GM12878 (cell line): Measurements from ENCODE around the gene EZH2. TPM values are rescaled to one million over a fixed set of nuclear protein-coding genes. Genes with fewer than 3 reads are reported as not detected.

ENCODE experiments used
- ATAC-seq: fragments of 200-7000 bp; cut with Tn5 transposase; 3 replicates; pipeline ENCODE4 v1.9.1; 2020; ENCODE audit warnings: mild to moderate bottlenecking, moderate library complexity
- BruUV-seq: library from RNA; stranded (reverse); fragments of 400-500 nt; replicated peaks from 2 replicates; lab custom pipeline; 2021; lab: Mats Ljungman, UMichigan
- CTCF ChIA-PET: fragments of 300-600 bp; sonication (Branson Sonifier 250); formaldehyde crosslinking; extraction: SDS; loops from one replicate; lab custom pipeline; 2021; ENCODE audit warnings: inconsistent platforms; lab: Yijun Ruan, JAX
- POLR2A ChIA-PET: fragments of 350-600 bp; formaldehyde crosslinking; extraction: SDS; loops from one replicate; lab custom pipeline; 2021; ENCODE audit warnings: inconsistent platforms; lab: Charles Lee
- RAD21 ChIA-PET: fragments of 300-600 bp; sonication (Branson Sonifier 250); formaldehyde crosslinking; loops from one replicate; lab custom pipeline; 2023; ENCODE audit warnings: antibody characterized with exemption; ENCODE audit not compliant: unreplicated experiment; lab: Charles Lee
- SMC1A ChIA-PET: fragments of 300-600 bp; sonication (Branson Sonifier 250); formaldehyde crosslinking; loops from one replicate; lab custom pipeline; 2023; ENCODE audit not compliant: unreplicated experiment, uncharacterized antibody; lab: Charles Lee
- DNase-seq: peaks from one replicate; pipeline ENCODE4 v3.0.0-alpha.2; 2011; ENCODE audit warnings: low read depth, low spot score
- FAIRE-seq: peaks from 3 replicates; lab custom pipeline; 2011; peaks lifted over from hg19 to GRCh38; lab: Jason Lieb, UNC
- H2AFZ ChIP-seq: 2 replicates; pipeline ENCODE4 v1.6.0; 2011; ENCODE audit warnings: low read depth, low read length, control low read depth; ENCODE audit not compliant: control insufficient read depth
- H3K27ac ChIP-seq: 2 replicates; pipeline ENCODE4 v1.5.1; 2011; ENCODE audit warnings: control low read depth; ENCODE audit not compliant: control insufficient read depth, insufficient read depth
- H3K27me3 ChIP-seq, 2 experiments: replicated peaks in 1 of 2; 2 replicates each; pipeline versions ENCODE4 v1.6.0 to v1.6.1; 2011; ENCODE audit warnings: low read length in 1 of 2; ENCODE audit not compliant: control insufficient read depth in 2 of 2, insufficient read depth in 2 of 2
- H3K36me3 ChIP-seq, 2 experiments: 2 replicates each; pipeline ENCODE4 v1.5.1; 2011; ENCODE audit warnings: low read length in 1 of 2; ENCODE audit not compliant: control insufficient read depth in 2 of 2, insufficient read depth in 2 of 2
- H3K4me1 ChIP-seq: 2 replicates; pipeline ENCODE4 v1.6.1; 2011; ENCODE audit warnings: mild to moderate bottlenecking, low read length, moderate library complexity, mixed read lengths; ENCODE audit not compliant: control insufficient read depth, insufficient read depth
- H3K4me2 ChIP-seq: 2 replicates; pipeline ENCODE4 v1.6.0; 2011; ENCODE audit warnings: control low read depth; ENCODE audit not compliant: control insufficient read depth, insufficient read depth
- H3K4me3 ChIP-seq: fragments of 200-600 bp; sonication (generic); 2 replicates; pipeline ENCODE4 v1.5.1; 2016
- H3K79me2 ChIP-seq: 2 replicates; pipeline ENCODE4 v1.6.0; 2011; ENCODE audit warnings: low read length; ENCODE audit not compliant: control insufficient read depth, insufficient read depth
- H3K9ac ChIP-seq: 2 replicates; pipeline ENCODE4 v1.8.0; 2011; ENCODE audit warnings: low read length, control low read depth, mixed read lengths; ENCODE audit not compliant: control insufficient read depth, insufficient read depth
- H3K9me3 ChIP-seq: replicated peaks from 3 replicates; pipeline ENCODE4 v1.5.1; 2011; ENCODE audit warnings: mild to moderate bottlenecking, low read length; ENCODE audit not compliant: control insufficient read depth, insufficient read depth
- H4K20me1 ChIP-seq: 2 replicates; pipeline ENCODE4 v1.6.0; 2011; ENCODE audit not compliant: control insufficient read depth, insufficient read depth
- BCL3 ChIP-seq: IDR thresholded peaks from 2 replicates; pipeline ENCODE4 v1.6.1; 2011; ENCODE audit warnings: borderline replicate concordance, low read depth, mild to moderate bottlenecking, moderate library complexity, low read length; ENCODE audit not compliant: insufficient read depth, poor library complexity, severe bottlenecking
- CHD2 ChIP-seq: IDR thresholded peaks from 2 replicates; pipeline ENCODE4 v1.6.1; 2011; ENCODE audit warnings: low read depth, low read length, improper control_type of control experiment, borderline replicate concordance
- FOS ChIP-seq: IDR thresholded peaks from 3 replicates; pipeline ENCODE4 v1.6.1; 2011; ENCODE audit warnings: borderline replicate concordance; ENCODE audit not compliant: insufficient read length; ENCODE audit errors: extremely low read depth
- KLF5 ChIP-seq: fragments of 450-650 bp; IDR thresholded peaks from 2 replicates; pipeline ENCODE4 v1.6.1; 2014; ENCODE audit warnings: mild to moderate bottlenecking; ENCODE audit not compliant: partially characterized antibody
- NFYA ChIP-seq: IDR thresholded peaks from 2 replicates; pipeline ENCODE4 v1.6.1; 2011; ENCODE audit warnings: low read depth, mild to moderate bottlenecking, low read length, improper control_type of control experiment, borderline replicate concordance
- NR2C2 ChIP-seq: IDR thresholded peaks from 2 replicates; pipeline ENCODE4 v1.6.1; 2011; ENCODE audit warnings: borderline replicate concordance, low read depth; ENCODE audit not compliant: control insufficient read depth, insufficient read length
- SIN3A ChIP-seq: IDR thresholded peaks from 2 replicates; pipeline ENCODE4 v1.6.1; 2012; ENCODE audit warnings: low read depth, low read length, improper control_type of control experiment
- SPI1 ChIP-seq: IDR thresholded peaks from 2 replicates; pipeline ENCODE4 v1.6.1; 2011; ENCODE audit warnings: low read depth, mild to moderate bottlenecking, low read length, moderate library complexity, borderline replicate concordance; ENCODE audit not compliant: insufficient read depth
- SREBF2 ChIP-seq: IDR thresholded peaks from 2 replicates; pipeline ENCODE4 v1.6.1; 2012; ENCODE audit warnings: mild to moderate bottlenecking, low read length
- ZBTB4 ChIP-seq: fragments of 450-650 bp; formaldehyde crosslinking; IDR thresholded peaks from 2 replicates; pipeline ENCODE4 v1.4.0; 2022; ENCODE audit warnings: mild to moderate bottlenecking, moderate library complexity
- ZNF274 ChIP-seq: IDR thresholded peaks from one replicate; pipeline ENCODE4 v1.8.0; 2011; ENCODE audit not compliant: insufficient read length, insufficient read depth
- WGBS: methylation state at CpG from one replicate; pipeline ENCODE4 v1.1.6; 2016; ENCODE audit warnings: low lambda C conversion rate; ENCODE audit not compliant: insufficient replicate concordance, insufficient coverage; ENCODE audit errors: missing lambda C conversion rate; 5-methylcytosine and 5-hydroxymethylcytosine counted together
- in situ Hi-C: fragments of 300-500 bp; cut with MboI; formaldehyde crosslinking; loops from 9 replicates; pipeline ENCODE4 v1.14.3; 2018; ENCODE audit warnings: mixed read lengths
- intact Hi-C: fragments of 100-400 bp; cut with micrococcal nuclease; formaldehyde crosslinking; loops from one replicate; pipeline ENCODE4 v1.14.2; 2022; ENCODE audit not compliant: unreplicated experiment
- polyA plus RNA-seq, 11 experiments: library from polyadenylated mRNA; depleted of rRNA in 4 of 11; unstranded in 6 of 11; stranded (reverse) in 5 of 11; fragments of >200 nt; fragmentation: Nextera tagmentation in 4 of 11; fragmentation: Illumina TruSeq in 1 of 11; extraction: Ambion mirVana in 4 of 11; extraction: Trizol in 1 of 11; gene quantifications; 1 replicate in 1 of 11; 2 replicates in 10 of 11; pipeline versions ENCODE4 v1.2.1 to v1.2.3, GENCODE V29; 2011 to 2016; ENCODE audit warnings: inconsistent platforms in 2 of 11, missing spikeins in 2 of 11, low read depth in 1 of 11
- total RNA-seq, 4 experiments: library from RNA; depleted of rRNA in 3 of 4; stranded (reverse); fragments of >200 nt in 3 of 4; fragmentation: Illumina TruSeq in 1 of 4; extraction: Trizol in 1 of 4; gene quantifications; 2 replicates each; pipeline versions ENCODE4 v1.2.1 to v1.2.3, GENCODE V29; 2013 to 2021

The EZH2 gene
- total and polyA plus RNA-seq, 10 of the 15 experiments (the other 5 are each of a cell fraction or from before 2014, with no cell fraction given) = 19.4 to 69.6 (median 40.8) TPM

- H3K4me2 ChIP-seq = no peak overlapping the region
- SMC1A ChIA-PET = interaction anchor here (0.6 to 1.3 kb wide), 3 partner anchors 36 to 320 kb away, joined by 3 to 4 read pairs (median 3); no protein-coding TSS in a partner anchor
- BruUV-seq = no TSS peak
- POLR2A ChIA-PET = interaction anchor here (0.7 kb wide), 1 partner anchor 26 kb away, joined by 3 read pairs; no protein-coding TSS in a partner anchor
- no peak for FAIRE-seq
- in situ Hi-C loops = no loop called here
- H3K4me1 ChIP-seq = no peaks in the 10 kb centered on the region
- no peaks in the 10 kb centered on the region for H3K79me2 ChIP-seq
- H3K4me3 ChIP-seq = no peak overlapping the region
- no peak overlapping the region for H3K27ac ChIP-seq
- H3K9ac ChIP-seq = no peak overlapping the region
- no peaks in the 10 kb centered on the region for H3K36me3 ChIP-seq
- 9% methylated on average over 6 of the region's 6 CpGs for WGBS
- RAD21 ChIA-PET = no interaction called here
- peak; percentile 28; the same call in 2 of the 3 replicates for ATAC-seq
- no peak overlapping the region for H2AFZ ChIP-seq
- TF ChIP-seq ZNF274 = no peak
- no peak for TF ChIP-seq NFYA
- no peak for TF ChIP-seq FOS
- TF ChIP-seq KLF5 = no peak
- TF ChIP-seq NR2C2 = no peak
- CTCF ChIA-PET = no interaction called here
- peaks cover 4 to 6% of the 10 kb centered on the region in 2 experiments for H3K27me3 ChIP-seq
- no peak for DNase-seq
- H4K20me1 ChIP-seq = no peaks in the 10 kb centered on the region; the same call in 1 of the 2 replicates
- H3K9me3 ChIP-seq = no peaks in the 10 kb centered on the region
- intact Hi-C loops = no loop called here
Measured at GRCh38 chr7:148905093-148905666, 21.1 kb upstream of the EZH2 start.

- intact Hi-C loops (no loop called here), in situ Hi-C loops (no loop called here)
- no peaks in the 10 kb centered on the region for H3K4me1 ChIP-seq
- no peak for FAIRE-seq
- H3K79me2 ChIP-seq = no peaks in the 10 kb centered on the region
- H3K27me3 ChIP-seq = peaks cover 2 to 6% of the 10 kb centered on the region in 2 experiments; a peak in 2 of 4 replicates
- H3K9ac ChIP-seq = no peak overlapping the region
- ChIA-PET RAD21 (interaction anchor here (1.1 kb wide), 1 partner anchor 38 kb away, joined by 3 read pairs; no protein-coding TSS in a partner anchor), CTCF (interaction anchor here (0.7 to 1.3 kb wide), 2 partner anchors 17 to 47 kb away, joined by 3 read pairs; no protein-coding TSS in a partner anchor), SMC1A (interaction anchor here (1.1 kb wide), 1 partner anchor 13 kb away, joined by 3 read pairs; no protein-coding TSS in a partner anchor), POLR2A (interaction anchor here (0.6 kb wide), 1 partner anchor 10 kb away, joined by 3 read pairs; no protein-coding TSS in a partner anchor)
- H3K27ac ChIP-seq = no peak overlapping the region
- no peaks in the 10 kb centered on the region for H3K36me3 ChIP-seq
- no peak overlapping the region for H3K4me2 ChIP-seq
- 65% methylated on average over 1 of the region's 1 CpG for WGBS
- DNase-seq = no peak
- H4K20me1 ChIP-seq = no peaks in the 10 kb centered on the region; the same call in 1 of the 2 replicates
- no peak overlapping the region for H2AFZ ChIP-seq
- no peak for ATAC-seq
- no peaks in the 10 kb centered on the region for H3K9me3 ChIP-seq
- BruUV-seq = no TSS peak
- no peak overlapping the region for H3K4me3 ChIP-seq
- TF ChIP-seq SPI1 (no peak), CHD2 (no peak), SIN3A (no peak), NFYA (no peak), ZBTB4 (no peak), SREBF2 (no peak), BCL3 (no peak)
Measured at GRCh38 chr7:148903504-148903903, 19.4 kb upstream of the EZH2 start.
